Mesendoderm (in vitro differentiated cells): ENCODE results near the gene WLS. TPM values are rescaled to one million over a fixed set of nuclear protein-coding genes. Genes with fewer than 3 reads are reported as not detected.

Source experiments
- DNase-seq: peaks from one replicate; pipeline ENCODE4 v3.0.0; 2013
- H2AK5ac ChIP-seq: 2 replicates; pipeline ENCODE4 v1.6.1; 2013; ENCODE audit warnings: low read length, inconsistent platforms
- H2BK120ac ChIP-seq: 2 replicates; pipeline ENCODE4 v1.6.1; 2013; ENCODE audit warnings: low read depth, mild to moderate bottlenecking, low read length, moderate library complexity, mixed read lengths
- H2BK15ac ChIP-seq: replicated peaks from 2 replicates; pipeline ENCODE4 v1.6.1; 2013; ENCODE audit warnings: low read depth, mild to moderate bottlenecking, moderate library complexity
- H2BK5ac ChIP-seq: 2 replicates; pipeline ENCODE4 v1.6.1; 2013; ENCODE audit warnings: low read length, inconsistent platforms
- H3K18ac ChIP-seq: 2 replicates; pipeline ENCODE4 v1.6.1; 2013; ENCODE audit warnings: mild to moderate bottlenecking, low read length, mixed read lengths
- H3K23ac ChIP-seq: one replicate; pipeline ENCODE4 v1.6.1; 2013; ENCODE audit warnings: low read length
- H3K27ac ChIP-seq: 2 replicates; pipeline ENCODE4 v1.5.1; 2013; ENCODE audit warnings: low read depth, mild to moderate bottlenecking, inconsistent platforms, low read length, moderate library complexity
- H3K27me3 ChIP-seq: 2 replicates; pipeline ENCODE4 v1.6.1; 2013; ENCODE audit warnings: low read length, control low read depth, mild to moderate bottlenecking, inconsistent platforms; ENCODE audit not compliant: insufficient read depth, poor library complexity
- H3K36me3 ChIP-seq: 2 replicates; pipeline ENCODE4 v1.6.1; 2013; ENCODE audit warnings: low read length, inconsistent platforms; ENCODE audit not compliant: control insufficient read depth, insufficient read depth
- H3K4ac ChIP-seq: one replicate; pipeline ENCODE4 v1.6.1; 2013; ENCODE audit warnings: low read depth, mild to moderate bottlenecking, low read length, moderate library complexity
- H3K4me1 ChIP-seq: 2 replicates; pipeline ENCODE4 v1.6.1; 2013; ENCODE audit warnings: low read depth, low read length, inconsistent platforms; ENCODE audit not compliant: control insufficient read depth
- H3K4me2 ChIP-seq: 2 replicates; pipeline ENCODE4 v1.6.1; 2013; ENCODE audit warnings: low read length
- H3K4me3 ChIP-seq: 2 replicates; pipeline ENCODE4 v1.5.1; 2013; ENCODE audit warnings: mild to moderate bottlenecking, low read length
- H3K56ac ChIP-seq: one replicate; pipeline ENCODE4 v1.6.1; 2013; ENCODE audit warnings: low read length
- H3K79me1 ChIP-seq: 2 replicates; pipeline ENCODE4 v1.6.1; 2013; ENCODE audit warnings: low read length, inconsistent platforms
- H3K79me2 ChIP-seq: 2 replicates; pipeline ENCODE4 v1.6.1; 2013; ENCODE audit warnings: mild to moderate bottlenecking, low read length; ENCODE audit not compliant: control insufficient read depth, insufficient read depth
- H3K9ac ChIP-seq: 2 replicates; pipeline ENCODE4 v1.6.1; 2013; ENCODE audit warnings: low read length, inconsistent platforms
- H4K5ac ChIP-seq: one replicate; pipeline ENCODE4 v1.6.1; 2013; ENCODE audit warnings: low read length
- H4K8ac ChIP-seq: one replicate; pipeline ENCODE4 v1.6.1; 2013; ENCODE audit warnings: low read depth, mild to moderate bottlenecking, control low read depth, low read length, moderate library complexity
- WGBS: extraction: QIAGEN DNeasy Blood & Tissue Kit; methylation state at CpG from one replicate; pipeline ENCODE4 v1.1.7; 2013; ENCODE audit warnings: low lambda C conversion rate, missing lambda C conversion rate; ENCODE audit not compliant: insufficient coverage; ENCODE audit errors: extremely low coverage; 5-methylcytosine and 5-hydroxymethylcytosine counted together
- small RNA-seq: library from polyadenylated mRNA; stranded (forward); fragments of <200 nt; extraction: miRNeasy Mini kit (QIAGEN cat#:217004); gene quantifications from one replicate; pipeline ENCODE3, GENCODE V24; 2013; ENCODE audit not compliant: insufficient read depth

Gene WLS

GRCh38 chr1:68078647-68079046 is 153.7 kb downstream of the WLS start:
- Histone ChIP-seq H3K27me3 (no peaks in the 10 kb centered on the region), H2BK15ac (no peak overlapping the region), H3K9ac (no peak overlapping the region), H3K4me2 (no peak overlapping the region), H3K4me3 (no peak overlapping the region), H3K23ac (no peak overlapping the region), H4K5ac (no peak overlapping the region), H2AK5ac (no peak overlapping the region), H2BK5ac (no peak overlapping the region), H3K4ac (no peak overlapping the region), H3K79me1 (no peaks in the 10 kb centered on the region), H3K56ac (no peak overlapping the region), H3K4me1 (no peaks in the 10 kb centered on the region), H3K18ac (no peak overlapping the region), H4K8ac (no peak overlapping the region), H3K36me3 (no peaks in the 10 kb centered on the region), H2BK120ac (no peak overlapping the region), H3K27ac (no peak overlapping the region), H3K79me2 (no peaks in the 10 kb centered on the region)
- no peak for DNase-seq
- WGBS = no CpG with 5 or more reads among the region's 2 CpGs

Small RNAs within 50 kb of the gene (small RNA-seq; reads per million reads assigned to genes)
- gene COX6B1P7 (not detected), gene MIR1262 (59.3 reads per million, percentile 95 among the genes with 10 or more reads in this experiment)
